Thyroid gland (tissue), 4 donors: Measurements from ENCODE around the gene TPD52L1. TPM values are rescaled to one million over a fixed set of nuclear protein-coding genes. Genes with fewer than 3 reads are reported as not detected.
A peak's percentile ranks its signal among the peaks of the same experiment; 100 is the strongest.
"Not testable (repeated sequence)": the region's sequence is repeated elsewhere in the genome, so short reads cannot be mapped to it uniquely, and the experiment has no call there.

Source experiments
- DNase-seq, 2 donors: peaks; one replicate each; pipeline ENCODE4 v3.0.0-alpha.2; 2019
- H3K27ac ChIP-seq, 3 donors: fragments of 200-600 bp; sonication (generic); 1 replicate in 2 of 3; 2 replicates in 1 of 3; pipeline ENCODE4 v1.5.1; 2016 to 2019; ENCODE audit warnings: mild to moderate bottlenecking in 1 of 3, moderate library complexity in 1 of 3
- H3K27me3 ChIP-seq: fragments of 200-600 bp; sonication (generic); one replicate; pipeline ENCODE4 v1.5.1; 2019
- H3K36me3 ChIP-seq, 2 donors: fragments of 200-600 bp; sonication (generic); one replicate each; pipeline ENCODE4 v1.5.1; 2016 to 2019
- H3K4me1 ChIP-seq, 2 donors: fragments of 200-600 bp; sonication (generic); one replicate each; pipeline ENCODE4 v1.5.1; 2017 to 2019
- H3K4me3 ChIP-seq, 3 donors: fragments of 200-600 bp; sonication (generic); replicated peaks in 1 of 3; 1 replicate in 2 of 3; 2 replicates in 1 of 3; pipeline ENCODE4 v1.5.1; 2016; ENCODE audit warnings: mild to moderate bottlenecking in 1 of 3
- H3K9me3 ChIP-seq: fragments of 200-600 bp; sonication (generic); one replicate; pipeline ENCODE4 v1.5.1; 2017
- CTCF ChIP-seq, 6 experiments: fragments of 200-600 bp in 3 of 6; fragments of 450-650 bp in 3 of 6; sonication (generic) in 3 of 6; IDR thresholded peaks; one replicate each; pipeline ENCODE4 v1.5.1; 2016 to 2019; ENCODE audit warnings: antibody characterized with exemption in 6 of 6, mild to moderate bottlenecking in 2 of 6, inconsistent platforms in 1 of 6, moderate library complexity in 1 of 6
- POLR2A ChIP-seq, 2 donors: fragments of 450-650 bp; IDR thresholded peaks; one replicate each; pipeline ENCODE4 v1.6.1; 2017; ENCODE audit warnings: antibody characterized with exemption in 2 of 2, mild to moderate bottlenecking in 2 of 2, moderate library complexity in 1 of 2
- WGBS, 2 donors: methylation state at CpG; one replicate each; pipeline ENCODE4 v1.1.5; 2017; 5-methylcytosine and 5-hydroxymethylcytosine counted together
- intact Hi-C: fragments of 100-400 bp; cut with DNase I; formaldehyde crosslinking; loops from one replicate; pipeline ENCODE4 v1.15.1; 2023
- total RNA-seq, 4 donors: library from RNA; depleted of rRNA; stranded (reverse); fragments of >200 nt; gene quantifications; one replicate each; pipeline ENCODE4 v1.2.3, GENCODE V29; 2016

TPD52L1 gene
- total RNA-seq, 4 donors from 2014 or later = 182 to 392 (median 293) TPM

GRCh38 chr6:125277838-125278237 is 124.3 kb downstream of the TPD52L1 start:
- TF ChIP-seq POLR2A (IDR thresholded peaks at IDR 0.05) = no peak
- no peak for TF ChIP-seq CTCF (IDR thresholded peaks at IDR 0.05)
- Histone ChIP-seq H3K4me1 (no peaks in the 10 kb centered on the region), H3K9me3 (no peaks in the 10 kb centered on the region), H3K27me3 (no peaks in the 10 kb centered on the region), H3K36me3 (peaks cover 10 to 14% of the 10 kb centered on the region in 2 donors), H3K4me3 (no peak overlapping the region), H3K27ac (no peak overlapping the region)
- 88 to 100% methylated on average over 1 of the region's 1 CpG for WGBS, 2 donors
- intact Hi-C loops = no loop called here
- DNase-seq = no peak

GRCh38 chr6:125279961-125280360 is 126.4 kb downstream of the TPD52L1 start:
- H3K4me3 ChIP-seq = no peak overlapping the region
- peaks cover 7 to 10% of the 10 kb centered on the region in 2 donors for H3K36me3 ChIP-seq
- H3K9me3 ChIP-seq = no peaks in the 10 kb centered on the region
- 90 to 93% methylated on average over 7 of the region's 7 CpGs for WGBS, 2 donors
- intact Hi-C loops = no loop called here
- H3K4me1 ChIP-seq = no peaks in the 10 kb centered on the region
- TF ChIP-seq CTCF (IDR thresholded peaks at IDR 0.05) = no peak
- H3K27me3 ChIP-seq = no peaks in the 10 kb centered on the region
- DNase-seq = no peak
- no peak overlapping the region for H3K27ac ChIP-seq

- 79 to 93% methylated on average over 8 to 11 of the region's 11 CpGs for whole genome bisulfite sequencing, 2 donors
- H3K36me3 ChIP-seq = peaks cover 7 to 10% of the 10 kb centered on the region in 2 donors
These were observed 126.9 kb downstream of the TPD52L1 start for GRCh38 chr6:125280370-125281035.

GRCh38 chr6:125282470-125282869 is 128.9 kb downstream of the TPD52L1 start:
- intact Hi-C loops, H3K9me3 ChIP-seq, H3K4me1 ChIP-seq, H3K4me3 ChIP-seq, H3K27ac ChIP-seq, DNase-seq, H3K27me3 ChIP-seq: not testable (repeated sequence)
- peaks cover 6 to 10% of the 10 kb centered on the region in 2 donors for H3K36me3 ChIP-seq
- WGBS, 2 donors = 97% methylated on average over 3 of the region's 3 CpGs

More at GRCh38 chr6:125280370-125281035, 126.9 kb downstream of the TPD52L1 start:
- H3K27me3 ChIP-seq, H3K9me3 ChIP-seq, H3K27ac ChIP-seq, H3K4me3 ChIP-seq, intact Hi-C loops, H3K4me1 ChIP-seq: not testable (repeated sequence)
- peak in 1 of 2 donors; percentile 18 for DNase-seq

- TF ChIP-seq CTCF (IDR thresholded peaks at IDR 0.05) (no peak), POLR2A (IDR thresholded peaks at IDR 0.05) (no peak)
- H3K4me1 ChIP-seq = no peaks in the 10 kb centered on the region
- 95 to 100% methylated on average over 1 of the region's 1 CpG for WGBS, 2 donors
These were observed 131.8 kb downstream of the TPD52L1 start for GRCh38 chr6:125285353-125285752.

GRCh38 chr6:125285936-125286335 is 132.4 kb downstream of the TPD52L1 start:
- WGBS, 2 donors = 97 to 100% methylated on average over 1 of the region's 1 CpG
- intact Hi-C loops = no loop called here
- H3K27me3 ChIP-seq = no peaks in the 10 kb centered on the region
- no peaks in the 10 kb centered on the region for H3K9me3 ChIP-seq
- DNase-seq = no peak
- peaks cover 2 to 10% of the 10 kb centered on the region in 2 donors for H3K36me3 ChIP-seq
- H3K27ac ChIP-seq = no peak overlapping the region
- no peak overlapping the region for H3K4me3 ChIP-seq
- TF ChIP-seq POLR2A (IDR thresholded peaks at IDR 0.05) (no peak), CTCF (IDR thresholded peaks at IDR 0.05) (no peak)
- no peaks in the 10 kb centered on the region for H3K4me1 ChIP-seq

More at GRCh38 chr6:125285353-125285752, 131.8 kb downstream of the TPD52L1 start:
- intact Hi-C loops = no loop called here
- Histone ChIP-seq H3K27me3 (no peaks in the 10 kb centered on the region), H3K9me3 (no peaks in the 10 kb centered on the region), H3K36me3 (peaks cover 6 to 10% of the 10 kb centered on the region in 2 donors), H3K4me3 (no peak overlapping the region), H3K27ac (no peak overlapping the region)
- no peak for DNase-seq
